Muscle of back (tissue), 13 donors: ENCODE results near the gene TMCC2. TPM values are rescaled to one million over a fixed set of nuclear protein-coding genes. Genes with fewer than 3 reads are reported as not detected.
A peak's percentile ranks its signal among the peaks of the same experiment; 100 is the strongest.
"Not testable (repeated sequence)": the region's sequence is repeated elsewhere in the genome, so short reads cannot be mapped to it uniquely, and the experiment has no call there.

ENCODE experiments used
- DNase-seq, 3 donors: peaks; one replicate each; pipeline versions ENCODE4 v3.0.0 to v3.0.0-alpha.2; 2013
- long read RNA-seq, 9 donors: transcript quantifications; one replicate each; lab custom pipeline, GENCODE V29; 2026
- polyA plus RNA-seq, 10 donors: library from polyadenylated mRNA; unstranded; fragments of 120-200 nt; gene quantifications; one replicate each; pipeline ENCODE4 v1.2.1, GENCODE V29; 2013; ENCODE audit not compliant: insufficient read length in 10 of 10

TMCC2 gene
- polyA plus RNA-seq: 10 to 100 TPM in 4 of 10 donors, 1 to 10 TPM in 6; 7.7 to 19.9 (median 9.1) TPM
- long read RNA-seq, donor 1: 0 reads
- long read RNA-seq, donor 2: 0 reads
- long read RNA-seq, donor 3: 0 reads
- long read RNA-seq, donor 4, partial matches to known transcripts: 0 of 1 reads
- long read RNA-seq, donor 4, other reads (novel, unspliced or antisense): 0 of 1 reads
- long read RNA-seq, donor 5, partial matches to known transcripts: 0 of 1 reads
- long read RNA-seq, donor 5, other reads (novel, unspliced or antisense): 0 of 1 reads
- long read RNA-seq, donor 6, partial matches to known transcripts: 0 of 2 reads
- long read RNA-seq, donor 6, other reads (novel, unspliced or antisense): 0 of 2 reads
- long read RNA-seq, donor 7, partial matches to known transcripts: 0 of 2 reads
- long read RNA-seq, donor 7, other reads (novel, unspliced or antisense): 0 of 2 reads
- long read RNA-seq, donor 8, partial matches to known transcripts: 0 of 1 reads
- long read RNA-seq, donor 8, other reads (novel, unspliced or antisense): 0 of 1 reads
- long read RNA-seq, donor 9: 0 reads

GRCh38 chr1:205227584-205228013, at the start of gene TMCC2:
TMCC2 (plus strand) TSS chr1:205227946; CDS start chr1:205228565, 619 bp downstream.
- DNase-seq: peak; percentile 93 to 98 (median 96)

- DNase-seq: no peak
Observed at GRCh38 chr1:205179842-205180241, 47.9 kb upstream of the TMCC2 start.

GRCh38 chr1:205180331-205180730, 47.4 kb upstream of the TMCC2 start:
- DNase-seq: not testable (repeated sequence)

- DNase-seq: no peak
Observed at GRCh38 chr1:205182930-205183329, 44.8 kb upstream of the TMCC2 start.

GRCh38 chr1:205183676-205184335, 43.9 kb upstream of the TMCC2 start:
- DNase-seq: peak; percentile 5 to 30 (median 20)

- DNase-seq: no peak
Observed at GRCh38 chr1:205186191-205186590, 41.6 kb upstream of the TMCC2 start.

- DNase-seq: no peak
Observed at GRCh38 chr1:205187420-205187819, 40.3 kb upstream of the TMCC2 start.

GRCh38 chr1:205188098-205188497, 39.6 kb upstream of the TMCC2 start:
- no peak for DNase-seq

- no peak for DNase-seq
Observed at GRCh38 chr1:205188596-205188995, 39.1 kb upstream of the TMCC2 start.

GRCh38 chr1:205189131-205189530, 38.6 kb upstream of the TMCC2 start:
- DNase-seq: no peak

- DNase-seq: no peak
Observed at GRCh38 chr1:205190845-205191577, 36.7 kb upstream of the TMCC2 start.

GRCh38 chr1:205191622-205192021, 36.1 kb upstream of the TMCC2 start:
- DNase-seq: no peak

GRCh38 chr1:205192287-205192686, 35.5 kb upstream of the TMCC2 start:
- no peak for DNase-seq

- no peak for DNase-seq
Observed at GRCh38 chr1:205199090-205199930, 28.4 kb upstream of the TMCC2 start.

- no peak for DNase-seq
Observed at GRCh38 chr1:205199931-205200299, 27.8 kb upstream of the TMCC2 start.

GRCh38 chr1:205204552-205204951, 23.2 kb upstream of the TMCC2 start:
- no peak for DNase-seq

GRCh38 chr1:205205055-205205454, 22.7 kb upstream of the TMCC2 start:
- DNase-seq: no peak

- DNase-seq: no peak
Observed at GRCh38 chr1:205208811-205209210, 18.9 kb upstream of the TMCC2 start.

- DNase-seq: no peak
Observed at GRCh38 chr1:205210756-205211168, 17.0 kb upstream of the TMCC2 start.

GRCh38 chr1:205211169-205211838, 16.4 kb upstream of the TMCC2 start, which contains the start of gene DSTYK:
DSTYK (minus strand) TSS chr1:205211702; CDS start chr1:205211535, 167 bp downstream.
- peak; percentile 94 to 97 (median 96) for DNase-seq
